HL-60/S4 treated with phorbol 12-myristate 13-acetate at 8.2 ng/mL for 4 days and 3 days (cell line): ENCODE data around the gene WDR70.
"Not testable (repeated sequence)": the region's sequence is repeated elsewhere in the genome, so short reads cannot be mapped to it uniquely, and the experiment has no call there.

Source experiments
- in situ Hi-C: fragments of 300-500 bp; cut with MboI; formaldehyde crosslinking; loops from 2 replicates; pipeline ENCODE4 v1.15.0; 2022; ENCODE audit warnings: low sequenced_read_pairs

Gene WDR70

DNA sequence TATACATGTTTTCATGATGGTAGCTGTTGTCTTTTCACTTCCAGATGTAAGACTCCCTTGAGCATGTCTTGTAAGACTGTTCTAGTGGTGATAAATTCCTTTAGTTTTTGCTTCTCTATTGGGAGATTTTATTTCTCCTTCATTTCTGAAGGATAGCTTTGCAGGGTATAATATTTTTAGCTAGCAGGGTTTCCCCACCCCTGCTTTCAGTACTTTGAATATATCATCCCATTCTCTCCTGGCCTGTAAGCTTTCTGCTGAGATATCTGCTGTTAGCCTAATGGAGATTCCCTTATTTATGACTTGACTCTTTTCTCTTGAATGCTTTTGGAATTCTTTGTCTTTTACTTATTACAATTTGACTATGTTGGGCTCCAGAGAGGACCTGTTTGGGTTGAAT is 249.8 kb downstream of the WDR70 start:
- in situ Hi-C loops = no loop called here

DNA sequence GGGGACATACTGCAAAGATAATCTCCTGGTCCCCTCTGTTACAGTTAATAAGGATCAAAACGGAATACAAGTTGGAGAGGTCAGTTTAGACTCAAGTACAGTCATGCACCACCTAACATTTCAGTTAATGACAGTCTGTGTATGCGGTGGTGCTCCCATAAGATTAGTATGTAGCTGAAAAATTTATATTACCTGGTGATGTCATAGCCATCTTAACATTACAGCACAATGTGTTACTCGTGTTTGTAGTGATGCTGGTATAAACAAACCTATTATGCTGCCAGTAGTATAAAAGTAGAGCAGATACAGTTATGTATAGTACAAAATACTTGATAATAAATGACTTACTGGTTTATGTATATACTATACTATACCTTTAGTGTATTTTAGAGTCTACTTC is 252.8 kb downstream of the WDR70 start:
- in situ Hi-C loops = no loop called here

DNA sequence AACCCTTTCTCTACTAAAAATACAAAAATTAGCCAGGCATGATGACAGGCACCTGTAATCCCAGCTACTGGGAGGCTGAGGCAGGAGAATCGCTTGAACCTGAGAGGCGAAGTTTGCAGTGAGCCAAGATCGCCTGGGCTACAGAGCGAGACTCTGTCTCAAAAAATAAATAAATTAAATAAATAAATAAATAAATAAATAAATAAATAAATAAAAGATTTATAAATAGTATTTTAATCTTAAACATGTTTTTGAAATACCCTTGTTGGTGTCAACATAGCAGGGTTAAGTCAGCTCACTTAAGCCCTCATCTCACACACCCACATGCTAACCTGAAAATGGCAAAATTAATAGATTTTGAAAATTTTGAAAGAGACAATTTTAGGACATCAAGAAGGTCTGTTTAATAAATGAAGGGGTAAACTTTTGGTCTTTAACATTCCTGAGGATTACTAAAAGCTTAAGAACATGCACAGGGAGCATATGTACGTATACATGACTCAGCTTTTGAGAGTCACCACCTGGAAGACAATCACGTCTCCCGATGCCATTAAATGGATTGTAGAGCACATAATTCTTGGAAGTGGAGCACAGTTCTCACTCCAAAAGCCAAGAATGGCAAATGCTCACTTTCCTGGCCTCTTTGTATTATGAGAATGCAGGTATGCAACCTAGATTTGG is 258.2 kb downstream of the WDR70 start:
- in situ Hi-C loops = no loop called here

DNA sequence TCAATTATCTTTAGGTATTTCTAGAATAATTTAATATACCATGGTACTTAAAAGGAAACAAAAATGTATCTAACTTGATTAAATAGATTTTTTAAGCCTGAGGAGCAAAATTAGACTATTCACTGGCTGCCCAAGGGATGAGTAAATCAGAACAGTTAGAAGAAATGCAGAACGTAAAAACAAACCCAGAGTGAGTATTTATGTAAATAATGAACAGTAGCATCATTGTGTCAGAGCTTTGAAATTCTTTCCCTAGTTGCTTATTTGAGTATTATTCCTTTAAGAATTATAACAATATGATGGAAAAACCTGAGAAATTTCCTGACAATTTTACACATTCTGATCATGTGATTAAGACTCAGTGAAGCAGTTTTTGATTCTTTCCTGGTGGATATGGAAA is 259.8 kb downstream of the WDR70 start:
- in situ Hi-C loops = no loop called here

DNA sequence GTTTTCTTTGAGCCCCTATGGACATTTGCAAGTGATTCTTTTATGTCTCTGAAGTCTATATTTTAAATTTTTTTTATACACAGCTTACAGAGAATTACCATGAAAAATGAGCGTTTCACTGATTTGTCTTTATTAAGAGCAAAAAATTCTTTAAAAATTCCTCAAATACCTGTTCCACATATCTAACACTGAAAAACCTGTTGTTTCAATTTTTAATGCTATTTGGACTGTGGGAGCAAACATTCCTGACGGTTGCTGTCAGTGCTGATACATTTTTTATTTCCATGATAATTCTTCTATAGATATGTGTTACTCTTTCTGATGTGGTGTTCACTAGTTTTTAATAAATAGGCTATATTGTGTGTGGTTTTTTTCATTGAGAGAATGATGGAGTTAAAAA is 261.0 kb downstream of the WDR70 start:
- in situ Hi-C loops = no loop called here

DNA sequence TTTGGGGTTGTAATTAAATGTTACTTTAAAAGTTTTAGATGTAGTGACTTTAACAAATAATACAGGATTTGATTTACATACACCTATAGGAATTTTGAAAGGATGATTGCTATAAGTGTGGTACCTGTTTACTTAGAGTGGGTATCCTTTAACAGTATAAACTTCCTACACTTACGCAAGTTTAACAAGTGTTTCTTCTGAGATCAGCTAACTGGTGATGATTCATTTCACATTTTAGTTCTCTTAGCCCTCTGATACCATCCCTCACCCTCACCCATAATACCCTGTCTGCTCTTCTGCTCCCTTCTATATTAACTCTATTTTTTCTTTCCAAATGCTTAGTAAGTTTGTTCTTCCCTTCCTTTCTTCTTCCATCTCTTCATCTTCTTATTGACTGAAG is 262.8 kb downstream of the WDR70 start:
- in situ Hi-C loops = no loop called here

DNA sequence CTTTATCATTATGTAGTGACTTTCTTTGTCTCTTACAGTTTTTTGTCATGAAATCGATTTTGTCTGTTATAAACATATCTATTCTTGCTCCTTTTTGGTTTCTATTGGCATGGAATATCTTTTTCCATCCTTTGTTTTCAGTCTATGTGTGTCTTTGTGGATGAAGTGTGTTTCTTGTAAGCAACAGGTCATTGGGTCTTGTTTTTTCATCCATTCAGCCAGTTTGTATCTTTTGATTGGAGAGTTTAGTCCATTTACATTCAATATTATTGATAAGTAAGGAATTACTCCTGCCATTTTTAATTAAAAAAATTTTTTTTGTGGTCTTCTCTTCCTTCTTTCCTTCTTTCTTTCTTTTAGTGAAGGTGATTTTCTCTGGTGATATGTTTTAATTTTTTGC is 266.6 kb downstream of the WDR70 start:
- in situ Hi-C loops = no loop called here

DNA sequence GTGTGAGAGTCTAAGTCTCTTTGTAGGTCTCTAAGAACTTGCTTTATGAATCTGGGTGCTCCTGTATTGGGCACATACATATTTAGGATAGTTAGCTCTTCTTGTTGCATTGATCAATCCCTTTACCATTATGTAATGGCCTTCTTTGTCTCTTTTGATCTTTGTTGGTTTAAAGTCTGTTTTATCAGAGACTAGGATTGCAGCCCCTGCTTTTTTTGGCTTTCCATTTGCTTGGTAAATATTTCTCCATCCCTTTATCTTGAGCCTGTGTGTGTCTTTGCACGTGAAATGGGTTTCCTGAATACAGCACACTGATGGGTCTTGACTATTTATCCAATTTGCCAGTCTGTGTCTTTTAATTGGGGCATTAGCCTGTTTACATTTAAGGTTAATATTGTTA is 275.4 kb downstream of the WDR70 start:
- in situ Hi-C loops = not testable (repeated sequence)

DNA sequence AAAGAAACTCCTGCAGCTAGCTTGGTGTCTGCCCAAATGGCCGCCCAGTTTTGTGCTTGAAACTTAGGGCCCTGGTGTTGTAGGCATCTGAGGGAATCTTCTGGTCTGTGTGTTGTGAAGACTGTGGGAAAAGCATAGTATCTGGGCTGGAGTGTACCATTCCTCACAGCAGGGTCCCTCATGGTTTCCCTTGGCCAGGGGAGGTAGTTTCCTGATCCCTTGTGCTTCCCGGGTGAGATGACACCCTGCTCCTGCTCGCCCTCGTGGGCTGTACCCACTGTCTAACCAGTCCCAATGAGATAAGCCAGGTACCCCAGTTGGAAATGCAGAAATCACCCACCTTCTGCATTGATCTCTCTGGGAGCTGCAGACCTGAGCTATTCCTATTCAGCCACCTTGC is 277.9 kb downstream of the WDR70 start:
- in situ Hi-C loops = no loop called here

DNA sequence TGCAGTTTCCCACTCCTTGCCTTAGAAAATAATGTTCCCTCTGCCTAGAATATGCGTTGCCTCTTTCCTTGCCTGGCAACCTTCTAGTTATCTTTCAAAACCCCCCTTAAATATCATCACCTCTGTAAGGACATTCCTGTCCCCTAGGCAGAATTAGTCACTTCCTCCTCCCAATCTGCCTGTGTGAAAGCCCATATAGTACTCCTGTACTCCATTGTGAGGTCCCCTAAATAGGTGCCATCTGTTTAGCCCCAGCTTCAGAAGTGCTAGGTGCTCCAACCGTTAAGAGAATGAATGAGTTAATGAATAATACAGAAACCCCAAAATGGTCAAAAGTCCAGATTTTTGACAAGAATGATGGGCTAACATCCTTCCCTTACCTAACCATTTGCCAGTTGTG is 279.3 kb downstream of the WDR70 start:
- in situ Hi-C loops = no loop called here

DNA sequence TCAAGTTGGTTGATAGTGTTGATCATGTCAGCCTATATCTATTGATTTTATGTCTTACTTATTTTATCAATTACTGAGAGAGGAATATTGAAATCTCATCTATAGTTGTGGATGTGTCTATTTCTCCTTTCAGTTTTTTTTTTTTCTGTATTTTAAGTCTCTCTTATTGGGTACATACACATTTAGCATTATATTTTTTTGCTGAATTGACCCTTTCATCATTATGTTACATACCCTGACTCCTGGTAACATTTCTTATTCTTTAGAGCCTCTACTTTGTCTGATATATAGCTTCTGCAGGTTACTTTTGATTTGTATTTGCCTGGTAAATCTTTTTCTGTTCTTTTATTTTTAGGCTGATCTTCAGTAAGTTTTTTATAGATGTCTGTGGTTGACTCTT is 281.2 kb downstream of the WDR70 start:
- in situ Hi-C loops = no loop called here

DNA sequence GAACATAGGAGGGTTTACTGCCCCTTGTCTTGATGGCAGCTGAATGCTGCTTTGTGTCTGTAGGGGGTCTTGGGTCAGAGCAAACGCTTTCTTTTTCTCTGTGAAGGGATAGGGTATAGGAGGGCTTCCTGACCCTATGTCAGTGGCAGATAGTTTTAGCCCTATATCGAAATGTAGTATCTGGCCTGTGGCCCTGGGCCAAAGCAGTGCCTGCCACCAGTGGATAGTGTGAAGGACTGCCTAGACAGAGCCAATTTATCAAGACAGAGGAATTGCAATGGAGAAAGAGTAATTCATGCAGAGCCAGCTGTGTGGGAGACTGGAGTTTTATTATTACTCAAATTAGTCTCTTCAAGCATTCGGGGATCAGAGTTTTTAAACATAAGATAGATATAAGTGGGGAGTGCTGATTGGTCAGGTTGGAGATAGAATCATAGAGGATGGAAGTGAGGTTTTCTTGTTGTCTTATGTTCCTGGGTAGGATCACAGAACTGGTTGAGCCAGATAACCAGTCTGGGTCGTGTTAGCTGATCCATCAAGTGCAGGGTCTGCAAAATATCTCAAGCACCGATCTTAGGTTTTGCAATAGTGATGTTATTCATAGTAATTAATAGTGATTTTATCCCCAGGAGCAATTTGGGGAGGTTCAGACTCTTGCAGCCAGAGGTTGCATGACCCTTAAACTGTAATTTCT is 282.3 kb downstream of the WDR70 start:
- in situ Hi-C loops = no loop called here

DNA sequence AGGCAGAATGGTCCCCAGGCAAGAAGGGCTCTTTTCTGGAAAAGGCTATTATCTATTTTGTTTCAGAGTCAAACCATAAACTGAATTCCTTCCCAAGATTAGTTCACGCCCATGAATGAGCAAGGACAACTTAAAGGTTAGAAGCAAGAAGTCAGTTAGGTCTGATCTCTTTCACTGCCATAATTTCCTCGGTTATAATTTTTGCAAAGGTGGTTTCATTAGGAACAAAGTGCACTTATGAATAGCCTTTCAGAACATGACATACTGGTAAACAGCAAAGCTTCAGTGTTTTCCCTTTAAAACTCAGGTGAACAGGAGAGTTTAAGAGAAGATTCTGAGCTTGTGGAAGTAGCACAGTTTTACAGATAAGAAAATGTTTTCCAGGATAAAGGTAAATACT is 282.8 kb downstream of the WDR70 start:
- in situ Hi-C loops = no loop called here

DNA sequence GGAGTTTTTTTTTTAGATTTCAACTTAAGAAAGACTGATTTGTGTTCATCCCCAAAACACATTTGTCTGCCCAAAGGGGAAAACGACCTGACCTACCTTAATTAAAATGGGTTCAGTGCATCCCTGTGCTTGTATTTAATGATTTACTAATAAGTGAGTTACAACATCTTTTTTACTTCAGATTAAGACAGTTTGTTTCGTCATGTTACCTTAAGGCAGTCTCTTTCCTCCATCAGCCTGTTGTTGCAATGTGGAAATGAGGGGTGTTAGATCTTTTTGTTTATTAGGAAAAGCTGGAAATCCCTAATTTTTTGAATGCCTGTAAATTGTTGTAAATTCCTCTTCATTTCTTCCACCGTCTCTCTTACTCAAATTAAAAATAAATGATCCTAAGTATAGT is 283.2 kb downstream of the WDR70 start:
- in situ Hi-C loops = no loop called here

DNA sequence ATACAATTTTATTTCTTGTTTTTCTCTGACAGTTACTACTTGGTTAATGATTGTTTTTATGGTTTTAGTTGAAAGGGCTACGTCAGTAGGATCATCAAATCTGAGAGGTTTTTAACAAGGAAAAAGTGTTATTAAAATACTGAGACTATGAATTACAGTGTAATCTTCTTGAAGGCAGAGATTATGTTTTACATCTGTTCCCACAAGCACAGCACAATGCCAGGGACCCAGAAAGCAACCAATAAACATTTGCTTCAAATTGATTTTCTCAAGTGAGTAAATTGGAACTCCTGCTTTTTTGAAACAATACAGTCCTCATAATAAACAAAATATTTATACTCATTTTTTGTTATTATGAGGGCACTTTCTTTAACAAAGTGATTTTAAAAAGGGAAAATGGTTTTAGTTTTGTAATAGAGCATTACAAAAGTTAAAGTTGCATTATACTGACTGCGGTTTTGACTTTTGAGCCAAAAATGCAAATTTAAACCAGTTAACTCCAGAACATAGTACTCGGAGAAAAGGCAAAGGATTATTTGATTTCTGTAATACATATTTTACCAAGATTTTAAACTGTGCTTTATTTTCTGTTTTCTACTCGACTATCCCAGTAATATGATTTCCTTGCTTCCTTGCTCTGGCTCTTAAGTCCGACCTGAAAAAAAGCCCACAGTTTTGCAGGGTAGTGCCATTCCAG is 283.8 kb downstream of the WDR70 start:
- in situ Hi-C loops = no loop called here

DNA sequence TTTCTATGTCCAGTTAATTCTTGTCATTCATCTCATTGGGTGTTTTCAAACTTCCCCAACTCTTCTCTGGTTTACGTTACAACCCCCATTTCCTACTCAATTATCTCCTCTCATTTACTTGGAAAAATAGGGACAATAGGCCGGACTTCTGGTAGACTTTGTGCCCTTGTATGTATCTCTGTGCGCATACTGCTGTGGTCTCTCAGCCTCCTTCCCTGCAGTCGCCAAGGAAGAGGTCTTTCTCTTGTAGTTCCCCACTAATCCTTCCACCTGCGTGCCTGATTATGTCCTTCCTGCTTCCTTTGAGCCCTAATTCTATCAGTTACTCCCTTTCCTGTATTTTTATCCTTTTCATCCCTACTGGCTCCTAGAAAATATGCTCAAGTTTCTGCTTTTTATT is 284.4 kb downstream of the WDR70 start:
- in situ Hi-C loops = no loop called here

DNA sequence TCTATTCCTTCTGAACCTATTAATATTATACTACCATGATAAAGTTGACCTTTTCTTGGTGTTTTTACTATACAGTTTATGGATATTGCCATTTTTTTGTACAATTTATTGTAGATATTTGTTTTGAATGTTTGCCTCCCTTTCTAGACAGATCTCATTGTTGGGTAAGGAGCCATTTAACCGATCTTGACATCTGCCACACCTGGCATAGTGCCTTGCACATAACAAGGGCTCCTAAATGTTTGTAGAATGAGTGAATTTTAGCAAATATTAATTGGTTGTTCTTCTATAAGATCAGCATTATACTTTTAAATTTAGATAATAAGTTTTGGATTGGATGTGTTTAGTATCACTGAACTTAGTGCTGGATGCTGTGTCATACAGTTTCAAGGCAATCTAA is 285.4 kb downstream of the WDR70 start:
- in situ Hi-C loops = no loop called here

DNA sequence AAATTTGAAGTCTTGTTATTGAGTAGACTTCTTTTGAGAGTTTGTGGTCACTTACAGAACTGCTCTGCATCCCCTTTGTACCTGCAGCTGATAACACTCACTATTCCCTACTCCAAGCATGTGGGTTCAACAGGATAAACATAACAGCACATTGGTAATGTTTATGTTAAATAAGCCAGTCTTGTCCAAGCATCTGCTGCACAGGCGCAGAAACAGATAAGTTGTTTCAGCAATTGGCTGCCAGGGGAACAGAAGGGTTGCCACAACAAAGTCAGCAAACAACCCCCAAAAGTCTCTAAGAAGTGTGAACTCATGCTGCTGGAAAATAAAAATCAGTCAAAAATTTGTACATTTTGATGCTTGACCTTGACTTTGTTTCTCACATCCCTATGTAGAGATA is 286.2 kb downstream of the WDR70 start:
- in situ Hi-C loops = no loop called here

DNA sequence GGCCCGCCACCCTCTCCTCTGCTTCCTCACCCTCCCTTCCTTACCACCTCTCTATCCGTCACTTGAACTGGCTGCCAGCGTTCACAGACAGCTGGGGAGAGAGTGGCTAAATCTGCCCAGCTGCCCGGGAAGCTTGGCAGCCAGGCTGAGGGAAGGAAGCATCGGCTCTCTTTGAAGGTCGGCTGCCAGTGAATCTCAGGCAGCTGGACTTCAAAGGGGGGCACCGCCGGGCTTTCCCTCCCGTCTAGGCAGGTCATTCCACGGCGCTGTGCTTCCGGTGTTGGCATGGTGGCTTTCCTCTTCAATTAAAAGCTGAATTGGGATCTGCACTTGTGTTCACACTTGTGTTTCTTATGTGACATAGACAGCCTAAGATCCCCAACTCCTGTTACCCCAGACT is 286.8 kb downstream of the WDR70 start:
- in situ Hi-C loops = no loop called here

DNA sequence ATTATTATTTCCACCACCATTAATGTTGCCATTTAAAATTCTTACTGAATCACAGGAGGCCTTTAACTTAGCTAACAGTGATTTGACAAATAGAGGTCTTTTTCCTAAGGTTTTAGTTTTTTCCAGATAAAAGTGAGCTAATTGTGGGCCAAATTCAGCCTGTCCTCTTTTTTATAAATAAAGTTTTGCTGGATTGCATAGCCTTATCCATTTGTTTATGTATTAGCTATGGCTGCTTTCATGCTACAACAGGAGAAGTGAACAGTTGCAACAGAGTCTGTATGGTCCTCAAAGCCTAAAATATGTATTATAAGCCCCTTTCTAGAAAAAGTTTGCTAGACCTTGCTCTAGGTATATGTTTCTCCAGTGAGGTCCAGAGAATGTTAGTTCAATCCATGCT is 288.3 kb downstream of the WDR70 start:
- in situ Hi-C loops = no loop called here

DNA sequence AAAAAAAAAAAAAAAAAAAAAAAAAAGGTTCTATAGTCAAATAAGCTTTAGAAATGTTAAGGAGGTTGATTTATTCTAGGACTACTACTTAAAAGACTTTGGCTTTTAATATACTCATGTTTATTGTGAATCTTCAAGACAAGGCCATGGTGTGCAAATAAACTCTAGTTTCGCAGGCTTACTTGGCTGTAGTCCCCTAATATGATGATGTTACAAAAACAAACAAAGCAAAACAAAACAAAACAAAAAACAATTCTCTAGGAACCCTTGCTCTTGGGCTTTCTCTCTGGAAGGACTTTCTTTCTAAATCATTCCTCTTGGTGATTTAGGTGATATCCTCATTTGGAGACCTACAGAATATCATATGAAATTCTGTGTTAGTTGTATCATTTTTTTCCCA is 288.7 kb downstream of the WDR70 start:
- in situ Hi-C loops = no loop called here

DNA sequence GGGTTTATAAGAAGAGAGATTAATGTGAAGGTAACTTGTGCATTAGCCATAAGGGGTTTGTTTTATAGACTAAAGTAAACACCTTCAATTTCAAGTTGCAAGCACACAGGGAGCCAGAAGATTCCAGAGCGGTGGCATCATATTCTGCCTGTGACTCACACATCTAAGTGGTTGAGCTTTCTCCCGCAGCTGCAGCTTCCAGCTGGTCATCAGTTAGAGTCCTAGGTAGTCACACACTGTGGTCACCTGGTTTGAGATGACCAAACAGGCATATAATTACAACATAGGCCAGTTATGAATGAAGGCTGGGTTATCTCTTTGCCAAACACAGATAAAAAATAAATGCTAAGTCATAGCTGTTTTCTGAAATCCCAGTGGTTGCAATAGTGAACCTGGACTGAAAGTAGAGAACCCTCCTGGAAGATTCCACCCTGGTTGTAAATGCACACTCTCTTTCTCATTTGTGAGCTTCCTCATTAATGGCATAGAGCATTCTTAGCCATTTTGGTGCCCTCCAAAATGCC is 289.5 kb downstream of the WDR70 start:
- in situ Hi-C loops = no loop called here
